ENCODE measurements around the gene PLAC8. TPM values are rescaled to one million over a fixed set of nuclear protein-coding genes. Genes with fewer than 3 reads are reported as not detected.

Gene PLAC8
- total and polyA plus RNA-seq, 2 of the 8 experiments (the other 6 are each of a cell fraction or from before 2014, with no cell fraction given): 0.98 to 1.1 TPM

DNA sequence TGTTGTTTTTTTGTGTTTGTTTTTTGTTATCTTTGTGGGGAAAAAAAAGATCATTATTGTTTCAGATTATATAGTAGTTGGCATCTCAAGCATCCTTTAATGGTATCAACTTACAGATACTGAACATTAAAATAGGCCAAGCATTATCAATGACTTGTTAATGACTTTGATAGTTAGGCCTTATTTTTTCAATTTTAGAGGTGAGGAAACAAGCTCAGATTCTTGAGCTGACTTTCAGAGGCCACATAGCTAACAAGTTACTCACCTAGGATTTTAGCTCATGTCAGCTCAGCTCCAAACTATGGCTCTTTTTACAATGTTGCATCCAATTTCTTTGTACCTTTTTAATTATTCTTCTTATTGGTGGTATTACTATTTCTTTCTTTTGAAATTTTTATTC is 471 bp upstream of the PLAC8 start (continued):
- TF ChIP-seq, protein P1, sequence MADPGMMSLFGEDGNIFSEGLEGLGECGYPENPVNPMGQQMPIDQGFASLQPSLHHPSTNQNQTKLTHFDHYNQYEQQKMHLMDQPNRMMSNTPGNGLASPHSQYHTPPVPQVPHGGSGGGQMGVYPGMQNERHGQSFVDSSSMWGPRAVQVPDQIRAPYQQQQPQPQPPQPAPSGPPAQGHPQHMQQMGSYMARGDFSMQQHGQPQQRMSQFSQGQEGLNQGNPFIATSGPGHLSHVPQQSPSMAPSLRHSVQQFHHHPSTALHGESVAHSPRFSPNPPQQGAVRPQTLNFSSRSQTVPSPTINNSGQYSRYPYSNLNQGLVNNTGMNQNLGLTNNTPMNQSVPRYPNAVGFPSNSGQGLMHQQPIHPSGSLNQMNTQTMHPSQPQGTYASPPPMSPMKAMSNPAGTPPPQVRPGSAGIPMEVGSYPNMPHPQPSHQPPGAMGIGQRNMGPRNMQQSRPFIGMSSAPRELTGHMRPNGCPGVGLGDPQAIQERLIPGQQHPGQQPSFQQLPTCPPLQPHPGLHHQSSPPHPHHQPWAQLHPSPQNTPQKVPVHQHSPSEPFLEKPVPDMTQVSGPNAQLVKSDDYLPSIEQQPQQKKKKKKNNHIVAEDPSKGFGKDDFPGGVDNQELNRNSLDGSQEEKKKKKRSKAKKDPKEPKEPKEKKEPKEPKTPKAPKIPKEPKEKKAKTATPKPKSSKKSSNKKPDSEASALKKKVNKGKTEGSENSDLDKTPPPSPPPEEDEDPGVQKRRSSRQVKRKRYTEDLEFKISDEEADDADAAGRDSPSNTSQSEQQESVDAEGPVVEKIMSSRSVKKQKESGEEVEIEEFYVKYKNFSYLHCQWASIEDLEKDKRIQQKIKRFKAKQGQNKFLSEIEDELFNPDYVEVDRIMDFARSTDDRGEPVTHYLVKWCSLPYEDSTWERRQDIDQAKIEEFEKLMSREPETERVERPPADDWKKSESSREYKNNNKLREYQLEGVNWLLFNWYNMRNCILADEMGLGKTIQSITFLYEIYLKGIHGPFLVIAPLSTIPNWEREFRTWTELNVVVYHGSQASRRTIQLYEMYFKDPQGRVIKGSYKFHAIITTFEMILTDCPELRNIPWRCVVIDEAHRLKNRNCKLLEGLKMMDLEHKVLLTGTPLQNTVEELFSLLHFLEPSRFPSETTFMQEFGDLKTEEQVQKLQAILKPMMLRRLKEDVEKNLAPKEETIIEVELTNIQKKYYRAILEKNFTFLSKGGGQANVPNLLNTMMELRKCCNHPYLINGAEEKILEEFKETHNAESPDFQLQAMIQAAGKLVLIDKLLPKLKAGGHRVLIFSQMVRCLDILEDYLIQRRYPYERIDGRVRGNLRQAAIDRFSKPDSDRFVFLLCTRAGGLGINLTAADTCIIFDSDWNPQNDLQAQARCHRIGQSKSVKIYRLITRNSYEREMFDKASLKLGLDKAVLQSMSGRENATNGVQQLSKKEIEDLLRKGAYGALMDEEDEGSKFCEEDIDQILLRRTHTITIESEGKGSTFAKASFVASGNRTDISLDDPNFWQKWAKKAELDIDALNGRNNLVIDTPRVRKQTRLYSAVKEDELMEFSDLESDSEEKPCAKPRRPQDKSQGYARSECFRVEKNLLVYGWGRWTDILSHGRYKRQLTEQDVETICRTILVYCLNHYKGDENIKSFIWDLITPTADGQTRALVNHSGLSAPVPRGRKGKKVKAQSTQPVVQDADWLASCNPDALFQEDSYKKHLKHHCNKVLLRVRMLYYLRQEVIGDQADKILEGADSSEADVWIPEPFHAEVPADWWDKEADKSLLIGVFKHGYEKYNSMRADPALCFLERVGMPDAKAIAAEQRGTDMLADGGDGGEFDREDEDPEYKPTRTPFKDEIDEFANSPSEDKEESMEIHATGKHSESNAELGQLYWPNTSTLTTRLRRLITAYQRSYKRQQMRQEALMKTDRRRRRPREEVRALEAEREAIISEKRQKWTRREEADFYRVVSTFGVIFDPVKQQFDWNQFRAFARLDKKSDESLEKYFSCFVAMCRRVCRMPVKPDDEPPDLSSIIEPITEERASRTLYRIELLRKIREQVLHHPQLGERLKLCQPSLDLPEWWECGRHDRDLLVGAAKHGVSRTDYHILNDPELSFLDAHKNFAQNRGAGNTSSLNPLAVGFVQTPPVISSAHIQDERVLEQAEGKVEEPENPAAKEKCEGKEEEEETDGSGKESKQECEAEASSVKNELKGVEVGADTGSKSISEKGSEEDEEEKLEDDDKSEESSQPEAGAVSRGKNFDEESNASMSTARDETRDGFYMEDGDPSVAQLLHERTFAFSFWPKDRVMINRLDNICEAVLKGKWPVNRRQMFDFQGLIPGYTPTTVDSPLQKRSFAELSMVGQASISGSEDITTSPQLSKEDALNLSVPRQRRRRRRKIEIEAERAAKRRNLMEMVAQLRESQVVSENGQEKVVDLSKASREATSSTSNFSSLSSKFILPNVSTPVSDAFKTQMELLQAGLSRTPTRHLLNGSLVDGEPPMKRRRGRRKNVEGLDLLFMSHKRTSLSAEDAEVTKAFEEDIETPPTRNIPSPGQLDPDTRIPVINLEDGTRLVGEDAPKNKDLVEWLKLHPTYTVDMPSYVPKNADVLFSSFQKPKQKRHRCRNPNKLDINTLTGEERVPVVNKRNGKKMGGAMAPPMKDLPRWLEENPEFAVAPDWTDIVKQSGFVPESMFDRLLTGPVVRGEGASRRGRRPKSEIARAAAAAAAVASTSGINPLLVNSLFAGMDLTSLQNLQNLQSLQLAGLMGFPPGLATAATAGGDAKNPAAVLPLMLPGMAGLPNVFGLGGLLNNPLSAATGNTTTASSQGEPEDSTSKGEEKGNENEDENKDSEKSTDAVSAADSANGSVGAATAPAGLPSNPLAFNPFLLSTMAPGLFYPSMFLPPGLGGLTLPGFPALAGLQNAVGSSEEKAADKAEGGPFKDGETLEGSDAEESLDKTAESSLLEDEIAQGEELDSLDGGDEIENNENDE (IDR thresholded peaks at IDR 0.05; ENCODE audit: insufficient replicate concordance, low read length): no peak
